Endothelial cell of umbilical vein (primary cell): ENCODE measurements around the gene SAP25. TPM values are rescaled to one million over a fixed set of nuclear protein-coding genes. Genes with fewer than 3 reads are reported as not detected.
"Not testable (repeated sequence)": the region's sequence is repeated elsewhere in the genome, so short reads cannot be mapped to it uniquely, and the experiment has no call there.

Experiments
- BruUV-seq: library from RNA; stranded (reverse); fragments of 400-500 nt; replicated peaks from 2 replicates; lab custom pipeline; 2021; lab: Mats Ljungman, UMichigan
- CTCF ChIA-PET: fragments of 300-600, 350-600 bp; sonication (Branson Sonifier 250); formaldehyde crosslinking; loops from one replicate; lab custom pipeline; 2021; ENCODE audit warnings: antibody characterized with exemption, inconsistent platforms; lab: Charles Lee
- POLR2A ChIA-PET: fragments of 300-600, 350-600 bp; sonication (Branson Sonifier 250); formaldehyde crosslinking; loops from one replicate; lab custom pipeline; 2021; ENCODE audit warnings: antibody characterized with exemption, inconsistent platforms; lab: Charles Lee
- DNase-seq: peaks from one replicate; pipeline ENCODE4 v3.0.0-alpha.2; 2011; ENCODE audit warnings: low read depth, low spot score
- FAIRE-seq: peaks from 2 replicates; lab custom pipeline; 2011; peaks lifted over from hg19 to GRCh38; lab: Jason Lieb, UNC
- H2AFZ ChIP-seq: 2 replicates; pipeline ENCODE4 v1.6.0; 2012; ENCODE audit warnings: low read depth, low read length, control low read depth, inconsistent platforms
- H3K27ac ChIP-seq: 2 replicates; pipeline ENCODE4 v1.5.1; 2011; ENCODE audit warnings: low read depth, mild to moderate bottlenecking, control low read depth, low read length, moderate library complexity; ENCODE audit not compliant: insufficient read depth
- H3K27me3 ChIP-seq, 2 experiments: 2 replicates each; pipeline versions ENCODE4 v1.6.0 to v1.6.1; 2011; ENCODE audit warnings: low read length in 2 of 2, mixed read lengths in 1 of 2; ENCODE audit not compliant: control insufficient read depth in 2 of 2, insufficient read depth in 2 of 2
- H3K36me3 ChIP-seq, 2 experiments: 2 replicates in 1 of 2; 3 replicates in 1 of 2; pipeline ENCODE4 v1.5.1; 2011; ENCODE audit warnings: low read length in 2 of 2, mild to moderate bottlenecking in 1 of 2, moderate library complexity in 1 of 2; ENCODE audit not compliant: control insufficient read depth in 2 of 2, insufficient read depth in 2 of 2; ENCODE audit errors: extremely low read depth in 1 of 2
- H3K4me1 ChIP-seq: 3 replicates; pipeline ENCODE4 v1.5.1; 2011; ENCODE audit warnings: mild to moderate bottlenecking, low read length; ENCODE audit not compliant: control insufficient read depth, insufficient read depth; ENCODE audit errors: extremely low read depth
- H3K4me2 ChIP-seq: 2 replicates; pipeline ENCODE4 v1.6.1; 2011; ENCODE audit warnings: low read length, control low read depth, mixed read lengths; ENCODE audit not compliant: insufficient read depth
- H3K4me3 ChIP-seq, 3 experiments: fragments of 200-600 bp in 1 of 3; sonication (generic), shearing (Covaris generic) in 1 of 3; replicated peaks in 1 of 3; 2 replicates each; pipeline ENCODE4 v1.5.1; 2011 to 2016; ENCODE audit warnings: control low read depth in 3 of 3, low read length in 3 of 3, mild to moderate bottlenecking in 2 of 3, inconsistent platforms in 1 of 3, low read depth in 1 of 3, moderate library complexity in 1 of 3; ENCODE audit not compliant: insufficient read depth in 1 of 3
- H3K79me2 ChIP-seq: 2 replicates; pipeline ENCODE4 v1.6.0; 2012; ENCODE audit warnings: low read length, inconsistent platforms; ENCODE audit not compliant: control insufficient read depth, insufficient read depth
- H3K9ac ChIP-seq: replicated peaks from 2 replicates; pipeline ENCODE3; 2011; ENCODE audit warnings: low read length, control low read depth; ENCODE audit not compliant: insufficient read depth; ENCODE audit errors: extremely low read depth
- H3K9me1 ChIP-seq: replicated peaks from 3 replicates; pipeline ENCODE4 v1.6.0; 2011; ENCODE audit warnings: mild to moderate bottlenecking, low read length; ENCODE audit not compliant: control insufficient read depth, insufficient read depth; ENCODE audit errors: extremely low read depth
- H3K9me3 ChIP-seq: replicated peaks from 2 replicates; pipeline ENCODE4 v1.5.1; 2012; ENCODE audit warnings: low read length, inconsistent platforms; ENCODE audit not compliant: control insufficient read depth, insufficient read depth
- H4K20me1 ChIP-seq: replicated peaks from 2 replicates; pipeline ENCODE3; 2011; ENCODE audit warnings: mild to moderate bottlenecking, low read length; ENCODE audit not compliant: control insufficient read depth, insufficient read depth; ENCODE audit errors: extremely low read depth
- dilution Hi-C: fragments of 300-500 bp; cut with MboI; formaldehyde crosslinking; loops from one replicate; pipeline ENCODE4 v1.15.0; 2019; ENCODE audit warnings: low sequenced_read_pairs; ENCODE audit not compliant: extremely low pct_ligation_motif_present
- intact Hi-C: fragments of 100-400 bp; cut with micrococcal nuclease; formaldehyde crosslinking; loops from one replicate; pipeline ENCODE4 v1.10.0; 2022
- polyA plus RNA-seq, 4 experiments: library from polyadenylated mRNA; depleted of rRNA in 3 of 4; stranded (reverse) in 3 of 4; unstranded in 1 of 4; fragments of >200 nt; gene quantifications; 2 replicates each; pipeline versions ENCODE4 v1.2.1 to v1.2.3, GENCODE V29; 2011 to 2012; ENCODE audit warnings: missing spikeins in 1 of 4
- small RNA-seq: library from RNA; depleted of rRNA; stranded (forward); fragments of <200 nt; gene quantifications from one replicate; pipeline ENCODE3, GENCODE V24; 2012; ENCODE audit warnings: low replicate concordance, low read depth; ENCODE audit not compliant: insufficient read depth, insufficient read length
- total RNA-seq: library from RNA; stranded (reverse); gene quantifications from 2 replicates; pipeline ENCODE4 v1.2.3, GENCODE V29; 2021

Gene SAP25
- total and polyA plus RNA-seq, 2 donors (not counting 3 experiments of a cell fraction or from before 2014, with no cell fraction given) = 3.2 TPM

- intact Hi-C loops, CTCF ChIA-PET, H3K9me1 ChIP-seq, H3K4me1 ChIP-seq, H3K4me3 ChIP-seq, H3K9ac ChIP-seq, H3K4me2 ChIP-seq, BruUV-seq, H2AFZ ChIP-seq, H3K27ac ChIP-seq, H3K79me2 ChIP-seq, POLR2A ChIA-PET, H3K9me3 ChIP-seq, H4K20me1 ChIP-seq, FAIRE-seq, H3K36me3 ChIP-seq, DNase-seq, dilution Hi-C loops, H3K27me3 ChIP-seq: not testable (repeated sequence)
These were observed 50.5 kb downstream of the SAP25 start for GRCh38 chr7:100523192-100523591.

Small RNA genes within 50 kb of the gene (small RNA-seq; reads per million reads assigned to genes)
- not detected for gene RN7SL416P
- gene SAP25 = not detected

Other genes starting within 250 kb of the SAP25 start
- 36.5 and 42.5 TPM in 2 replicates for gene PILRB, start 215.8 kb downstream of the SAP25 start, total RNA-seq
- gene PILRB, start 215.8 kb downstream of the SAP25 start, polyA plus RNA-seq = 45.2 and 47.9 TPM in 2 replicates
- gene PILRA, start 200.4 kb downstream of the SAP25 start, total RNA-seq = 0.53 and 1.3 TPM in 2 replicates
- gene PILRA, start 200.4 kb downstream of the SAP25 start, polyA plus RNA-seq = 0.61 and 0.67 TPM in 2 replicates
- gene ZCWPW1, start 145.2 kb downstream of the SAP25 start, total RNA-seq = 0.31 and 0.48 TPM in 2 replicates
- gene ZCWPW1, start 145.2 kb downstream of the SAP25 start, polyA plus RNA-seq = 0.30 and 0.32 TPM in 2 replicates
- 37.1 and 45.8 TPM in 2 replicates for gene MEPCE, start 144.1 kb downstream of the SAP25 start, total RNA-seq
- 23.3 and 24.3 TPM in 2 replicates for gene MEPCE, start 144.1 kb downstream of the SAP25 start, polyA plus RNA-seq
- 42.4 and 46.1 TPM in 2 replicates for gene PPP1R35, start 137.4 kb downstream of the SAP25 start, total RNA-seq
- 37.7 and 47.9 TPM in 2 replicates for gene PPP1R35, start 137.4 kb downstream of the SAP25 start, polyA plus RNA-seq
- 1.5 and 4.1 TPM in 2 replicates for gene SPACDR, start 109.6 kb downstream of the SAP25 start, total RNA-seq
- gene SPACDR, start 109.6 kb downstream of the SAP25 start, polyA plus RNA-seq = 1.6 and 1.9 TPM in 2 replicates
- 66.3 and 84.4 TPM in 2 replicates for gene TSC22D4, start 94.7 kb downstream of the SAP25 start, total RNA-seq
- gene TSC22D4, start 94.7 kb downstream of the SAP25 start, polyA plus RNA-seq = 40.1 and 52.5 TPM in 2 replicates
- gene NYAP1, start 90.0 kb downstream of the SAP25 start, total RNA-seq = 2.0 and 2.8 TPM in 2 replicates
- 0.37 and 0.46 TPM in 2 replicates for gene NYAP1, start 90.0 kb downstream of the SAP25 start, polyA plus RNA-seq
- gene AGFG2, start 34.7 kb downstream of the SAP25 start, total RNA-seq = 36.3 and 44.6 TPM in 2 replicates
- 33.6 and 47.9 TPM in 2 replicates for gene AGFG2, start 34.7 kb downstream of the SAP25 start, polyA plus RNA-seq
- gene LRCH4, start 12.2 kb upstream of the SAP25 start, total RNA-seq = 56.1 and 61.5 TPM in 2 replicates
- gene LRCH4, start 12.2 kb upstream of the SAP25 start, polyA plus RNA-seq = 32.1 and 40.6 TPM in 2 replicates
- gene FBXO24, start 12.4 kb upstream of the SAP25 start, total RNA-seq = 0.35 and 0.38 TPM in 2 replicates
- gene FBXO24, start 12.4 kb upstream of the SAP25 start, polyA plus RNA-seq = 0.16 and 0.37 TPM in 2 replicates
- gene PCOLCE, start 28.5 kb upstream of the SAP25 start, total RNA-seq = 4.3 and 4.7 TPM in 2 replicates
- 1.2 and 2.5 TPM in 2 replicates for gene PCOLCE, start 28.5 kb upstream of the SAP25 start, polyA plus RNA-seq
- gene MOSPD3, start 38.6 kb upstream of the SAP25 start, total RNA-seq = 24.2 and 24.4 TPM in 2 replicates
- 40.7 and 53.5 TPM in 2 replicates for gene MOSPD3, start 38.6 kb upstream of the SAP25 start, polyA plus RNA-seq
- 0.60 and 0.95 TPM in 2 replicates for gene TFR2, start 67.7 kb upstream of the SAP25 start, total RNA-seq
- gene TFR2, start 67.7 kb upstream of the SAP25 start, polyA plus RNA-seq = 0.32 and 0.37 TPM in 2 replicates
- not detected in 2 replicates for gene ACTL6B, start 82.5 kb upstream of the SAP25 start, total RNA-seq
- gene ACTL6B, start 82.5 kb upstream of the SAP25 start, polyA plus RNA-seq = not detected in 2 replicates
- gene GNB2, start 99.8 kb upstream of the SAP25 start, total RNA-seq = 297 and 300 TPM in 2 replicates
- 433 and 502 TPM in 2 replicates for gene GNB2, start 99.8 kb upstream of the SAP25 start, polyA plus RNA-seq
- gene GIGYF1, start 120.3 kb upstream of the SAP25 start, total RNA-seq = 37.3 and 46.3 TPM in 2 replicates
- gene GIGYF1, start 120.3 kb upstream of the SAP25 start, polyA plus RNA-seq = 13.6 and 17.2 TPM in 2 replicates
- gene POP7, start 132.2 kb upstream of the SAP25 start, total RNA-seq = 47.4 and 48.0 TPM in 2 replicates
- 48.8 and 68.2 TPM in 2 replicates for gene POP7, start 132.2 kb upstream of the SAP25 start, polyA plus RNA-seq
- not detected in 2 replicates for gene EPO, start 146.6 kb upstream of the SAP25 start, total RNA-seq
- gene EPO, start 146.6 kb upstream of the SAP25 start, polyA plus RNA-seq = not detected in 2 replicates
- gene ZAN, start 159.7 kb upstream of the SAP25 start, total RNA-seq = not detected in 2 replicates
- gene ZAN, start 159.7 kb upstream of the SAP25 start, polyA plus RNA-seq = not detected in 2 replicates